ENCODE results near the gene BABAM2.

GRCh38 chr2:27929916-27930486 is 39.5 kb downstream of the BABAM2 start:
- no peak for TF ChIP-seq CTCF (IDR thresholded peaks at IDR 0.05)
- no peak for TF ChIP-seq POLR2A (IDR thresholded peaks at IDR 0.05)

Data from thyroid gland (tissue), 4 donors.